GM18511 (cell line): ENCODE data around the gene ESRRG.

Experiments used
- ATAC-seq: cut with Tn5 transposase; IDR thresholded peaks from one replicate; pipeline ENCODE4 v1.9.1; 2021; ENCODE audit warnings: mild to moderate bottlenecking, moderate library complexity; ENCODE audit not compliant: unreplicated experiment

Gene ESRRG

DNA sequence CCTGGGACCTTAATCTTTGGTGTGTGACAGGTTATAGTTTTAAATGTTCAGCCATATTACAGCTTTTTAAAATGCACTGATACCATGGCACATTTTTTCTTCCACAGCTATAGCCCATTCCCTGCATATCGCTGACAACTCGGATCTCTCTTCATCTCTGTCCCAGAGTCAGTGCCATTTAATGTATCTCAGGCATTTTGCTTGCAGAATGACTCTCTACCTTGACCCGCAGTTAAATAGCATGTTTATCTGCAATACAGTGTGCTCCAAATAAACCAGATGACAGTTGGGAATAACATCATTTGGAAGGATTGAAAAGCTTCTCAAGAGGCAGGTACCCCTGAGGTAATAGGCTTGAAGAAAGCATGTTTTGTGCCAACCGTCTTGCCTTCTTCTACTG lies 200.2 kb downstream of the ESRRG start:
- ATAC-seq: no peak

DNA sequence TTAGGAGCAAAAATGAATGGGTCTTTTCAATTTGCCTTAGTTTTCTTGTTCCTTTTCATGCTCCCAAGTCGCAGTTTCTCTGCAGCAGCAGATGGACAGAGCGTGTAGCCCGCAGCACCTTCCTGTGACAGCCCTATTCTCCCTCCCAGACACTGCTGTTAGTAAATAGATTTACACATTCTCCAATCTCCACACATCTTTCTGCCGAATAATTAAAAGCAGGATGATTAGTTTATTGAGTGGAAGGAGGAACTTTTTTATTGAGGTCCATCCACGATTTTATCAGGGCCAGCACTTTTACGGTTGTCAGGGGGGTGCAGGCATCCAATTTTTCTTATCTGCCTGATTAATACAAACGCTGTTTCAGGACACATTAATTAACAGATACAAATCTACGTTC lies 201.8 kb downstream of the ESRRG start:
- no peak for ATAC-seq

DNA sequence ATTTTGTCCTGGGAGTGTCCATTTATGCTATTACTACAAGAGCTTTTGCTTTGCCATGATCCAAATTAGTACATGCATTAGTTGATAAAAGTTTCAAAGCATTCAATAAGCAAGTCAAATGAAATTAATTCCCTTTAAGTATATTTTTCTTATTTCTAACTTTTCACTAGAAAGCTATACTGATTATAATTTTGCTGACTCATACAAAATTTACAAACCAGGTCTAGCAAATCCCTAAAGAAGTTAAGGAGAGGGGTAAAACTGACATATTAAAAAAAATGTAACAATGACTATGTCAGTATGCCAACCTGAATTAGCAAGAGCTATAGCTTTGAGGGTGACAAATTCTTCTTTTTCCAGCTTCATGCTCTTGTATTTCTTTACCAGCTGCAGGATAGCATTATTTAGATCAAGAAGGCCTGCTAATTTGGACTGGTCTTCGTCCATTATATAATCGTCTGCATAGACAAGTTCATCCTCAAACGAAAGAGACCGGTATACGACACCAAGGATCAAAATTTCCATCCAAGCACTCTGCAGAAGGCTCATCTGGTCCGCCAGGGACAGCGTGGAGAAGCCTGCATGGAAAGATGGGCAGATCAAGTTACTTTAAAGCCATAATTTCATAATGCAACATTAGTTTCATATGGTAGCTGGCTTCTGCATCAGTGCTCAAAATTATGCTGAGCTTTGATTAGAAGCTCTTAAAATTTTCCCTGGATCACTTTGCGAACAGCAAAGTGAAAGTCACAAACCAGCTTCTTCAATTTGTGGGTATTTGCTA lies 204.2 kb downstream of the ESRRG start:
- ATAC-seq: no peak

DNA sequence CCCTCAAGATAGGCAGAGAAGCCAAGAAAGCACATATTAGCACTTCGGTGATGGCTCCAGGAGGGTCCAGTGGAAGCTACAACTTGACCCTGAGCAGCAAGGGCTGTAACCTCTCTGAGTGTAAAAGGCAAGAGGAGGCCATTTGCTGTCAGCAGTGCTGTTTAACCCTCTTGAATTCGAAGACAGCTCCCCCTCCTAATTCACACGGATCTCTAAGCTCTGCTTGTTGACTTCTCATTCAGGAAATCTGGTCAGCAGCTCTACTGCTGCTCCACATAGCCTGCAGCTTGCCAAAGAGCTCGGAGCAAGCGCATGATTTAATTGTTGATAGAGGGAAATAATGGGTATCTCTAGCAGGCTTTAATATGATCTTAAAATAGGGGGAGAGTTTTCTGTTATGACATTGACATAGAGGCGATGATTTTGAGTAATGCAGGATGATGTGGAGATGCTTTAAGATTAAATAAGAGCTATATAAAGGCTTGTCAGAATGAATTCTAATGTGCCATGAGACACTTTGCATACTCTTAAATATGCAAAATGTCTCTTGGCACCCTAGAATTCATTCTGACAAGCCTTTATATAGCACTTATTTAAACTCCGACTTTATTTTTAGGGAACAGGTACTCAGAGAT lies 220.6 kb downstream of the ESRRG start:
- ATAC-seq: no peak

DNA sequence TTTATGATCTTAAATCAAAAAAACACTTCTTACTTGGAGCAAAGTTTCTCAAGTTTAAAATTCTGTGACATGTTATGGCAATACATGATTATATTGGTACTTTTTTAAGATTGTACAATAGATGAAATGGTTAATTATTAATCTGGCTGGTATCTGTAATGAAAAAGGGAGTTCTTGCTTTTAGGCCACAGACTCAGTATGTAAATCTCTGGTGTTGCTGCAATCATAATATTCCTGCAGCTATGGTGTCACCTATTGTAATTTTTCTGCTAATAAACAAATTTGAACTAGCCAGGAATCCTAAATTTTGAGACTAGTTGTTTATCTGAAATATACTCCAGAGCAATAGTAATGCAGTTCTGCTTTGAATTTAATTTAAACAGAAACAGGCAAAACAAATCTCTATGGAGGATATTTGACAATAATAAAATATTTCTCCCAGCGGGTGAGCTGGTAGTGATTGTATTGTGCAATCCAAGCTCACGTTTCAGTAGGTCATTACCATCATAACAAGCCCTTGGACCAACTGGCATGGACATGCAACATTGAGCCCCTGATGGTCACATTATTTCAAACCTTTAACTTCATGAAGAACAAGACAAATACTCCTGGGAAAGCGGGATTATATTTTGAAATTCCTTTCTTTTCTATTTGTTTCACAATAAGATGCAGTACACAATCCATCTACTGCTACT lies 222.8 kb downstream of the ESRRG start:
- no peak for ATAC-seq

DNA sequence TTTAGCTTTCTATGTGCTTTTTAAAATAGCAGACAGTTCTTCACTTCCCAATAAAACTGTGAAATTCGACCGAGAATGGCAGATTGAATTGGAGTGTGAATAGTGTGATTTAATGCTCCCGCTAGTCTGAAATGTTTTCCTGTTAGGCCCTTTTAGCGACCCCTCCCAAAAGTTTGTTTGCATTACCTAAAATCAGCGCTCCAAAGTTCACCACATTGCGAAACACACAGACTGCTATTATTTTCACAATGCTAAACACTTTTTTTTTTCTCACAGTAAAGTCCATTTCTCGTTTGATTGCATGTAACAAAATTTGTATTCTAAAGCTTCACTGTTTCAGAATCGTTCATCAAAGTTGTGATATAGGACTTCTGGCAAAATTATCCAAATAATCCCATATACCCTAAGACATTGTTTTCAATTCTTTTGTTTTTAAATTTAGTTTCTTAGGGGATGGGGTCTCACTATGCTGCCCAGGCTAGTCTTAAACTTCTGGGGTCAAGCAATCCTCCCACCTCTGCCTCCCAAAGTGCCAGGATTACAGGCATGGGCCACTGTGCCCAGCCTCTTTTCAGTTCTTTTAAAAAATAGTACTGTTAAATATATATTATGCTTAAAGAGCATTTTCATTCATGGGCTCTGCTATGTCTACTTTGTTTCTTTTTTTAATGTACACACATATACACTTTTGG lies 223.5 kb downstream of the ESRRG start:
- no peak for ATAC-seq

DNA sequence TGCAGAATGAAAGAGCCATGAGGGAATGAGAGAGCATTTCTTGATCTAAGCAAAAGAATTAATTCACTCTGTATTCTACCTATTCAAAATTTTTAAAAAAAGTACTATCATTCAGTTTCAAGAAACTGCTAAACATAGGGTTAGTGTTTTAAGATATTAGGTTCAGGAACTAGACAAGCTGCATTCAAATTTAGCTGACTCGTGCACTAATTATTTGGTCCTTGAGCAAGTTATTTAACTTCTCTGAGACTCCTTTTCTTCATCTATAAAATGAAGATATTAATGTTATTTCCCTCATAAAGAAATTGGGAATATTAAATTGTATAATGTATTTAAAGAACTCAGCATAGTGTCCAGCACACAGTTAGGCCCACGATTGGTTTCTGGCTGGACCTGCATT lies 225.0 kb downstream of the ESRRG start:
- no peak for ATAC-seq

DNA sequence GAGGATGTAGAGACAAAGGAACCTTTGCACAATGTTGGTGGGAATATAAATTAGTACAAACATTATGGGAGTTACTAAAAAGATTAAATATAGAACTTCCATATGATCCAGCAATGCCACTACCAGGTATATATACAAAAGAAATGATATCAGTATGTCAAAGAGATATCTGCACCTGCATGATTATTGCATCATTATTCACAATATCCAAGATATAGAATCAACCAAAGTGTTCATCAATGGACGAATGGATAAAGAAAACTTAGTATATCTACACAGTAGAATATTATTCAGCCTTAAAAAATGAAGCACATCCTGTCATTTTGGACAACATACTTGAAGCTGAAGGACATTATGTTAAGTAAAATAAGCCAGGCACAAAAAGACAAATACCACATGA lies 238.2 kb downstream of the ESRRG start:
- no peak for ATAC-seq

DNA sequence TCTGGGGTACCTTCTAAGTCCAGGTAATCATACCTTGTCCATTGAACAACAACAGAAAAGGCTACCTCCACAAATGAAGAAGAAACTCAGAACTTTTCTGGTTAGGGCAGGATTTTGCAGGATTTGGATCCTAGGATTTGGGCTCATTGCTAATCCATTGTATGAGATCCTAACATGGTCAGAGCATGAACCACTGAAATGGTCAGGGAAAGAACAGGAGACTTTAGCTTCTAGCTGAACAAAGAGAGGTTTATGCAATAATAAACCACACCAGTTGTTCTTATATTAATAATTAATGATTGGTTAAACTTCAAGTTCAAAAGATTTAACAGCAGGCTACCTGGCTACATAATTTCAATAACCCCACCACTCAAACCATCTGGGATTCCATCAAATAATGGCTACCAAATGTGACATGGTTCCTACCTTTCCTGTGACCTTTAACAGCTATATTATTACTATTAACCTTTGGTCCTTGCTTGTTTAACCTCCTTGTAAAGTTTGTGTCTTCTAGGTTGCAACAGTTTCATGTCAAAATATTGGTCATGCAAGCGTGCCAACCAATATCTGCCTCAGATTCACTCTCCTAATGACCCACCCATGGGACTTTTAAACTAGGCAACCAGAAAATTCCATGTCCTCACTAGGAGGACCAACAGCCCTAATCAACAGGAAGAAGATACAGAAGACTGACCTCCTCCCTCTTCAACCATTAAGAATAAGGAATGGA lies 239.4 kb downstream of the ESRRG start:
- ATAC-seq: no peak

DNA sequence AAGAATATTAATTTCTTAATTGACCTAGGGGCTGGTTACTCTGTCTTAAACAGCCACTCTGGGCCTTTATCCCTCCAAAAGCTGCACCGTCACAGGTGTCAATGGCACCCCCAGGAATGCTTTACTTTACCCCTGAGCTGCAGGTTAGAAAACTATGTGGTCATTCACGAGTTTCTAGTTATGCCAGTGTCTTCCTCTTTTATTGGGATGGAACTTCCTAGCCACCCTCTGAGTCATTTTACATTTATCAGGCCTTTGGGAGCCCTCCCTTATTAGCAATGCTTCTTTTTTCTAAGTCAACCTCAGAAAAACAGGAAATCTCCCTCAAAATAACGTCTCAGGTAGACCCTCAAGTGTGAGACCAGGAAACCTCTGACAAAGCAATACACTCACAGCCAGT lies 240.6 kb downstream of the ESRRG start:
- no peak for ATAC-seq

DNA sequence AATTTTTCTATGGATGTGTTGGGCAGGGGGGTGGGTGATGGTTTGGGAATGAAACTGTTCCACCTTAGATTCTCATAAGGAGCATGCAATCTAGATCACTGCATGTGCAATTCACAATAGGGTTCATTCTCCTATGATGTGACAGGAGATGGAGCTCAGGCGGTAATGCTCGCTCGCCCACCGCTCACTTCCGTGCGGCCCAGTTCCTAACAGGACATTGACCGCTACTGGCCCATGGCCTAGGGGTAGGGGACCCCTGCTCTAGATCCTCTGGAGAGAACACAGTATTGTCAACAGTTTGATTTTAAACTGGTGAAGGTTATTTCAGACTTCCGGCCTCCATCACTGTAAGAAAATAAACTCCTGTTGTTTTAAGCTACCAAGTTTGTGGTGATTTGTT lies 245.0 kb downstream of the ESRRG start:
- no peak for ATAC-seq

DNA sequence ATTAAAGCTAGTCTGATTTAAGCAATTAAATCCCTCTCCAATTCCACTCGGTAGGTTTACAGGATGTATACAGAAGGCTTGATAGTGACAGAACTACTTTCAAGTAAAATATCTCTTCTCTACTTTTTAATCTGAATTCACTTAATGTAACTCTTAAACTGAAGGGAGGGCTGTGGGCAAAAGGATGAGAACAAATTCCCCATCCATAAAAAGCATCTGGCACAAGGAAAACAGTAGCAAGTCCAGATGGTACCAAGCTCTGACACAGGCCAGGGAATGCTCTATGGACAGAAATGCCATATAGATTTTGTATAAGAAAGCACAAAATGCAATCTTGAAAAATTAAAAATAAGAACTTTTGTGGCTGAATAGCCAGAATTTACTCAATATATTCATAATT lies 246.9 kb downstream of the ESRRG start:
- no peak for ATAC-seq

DNA sequence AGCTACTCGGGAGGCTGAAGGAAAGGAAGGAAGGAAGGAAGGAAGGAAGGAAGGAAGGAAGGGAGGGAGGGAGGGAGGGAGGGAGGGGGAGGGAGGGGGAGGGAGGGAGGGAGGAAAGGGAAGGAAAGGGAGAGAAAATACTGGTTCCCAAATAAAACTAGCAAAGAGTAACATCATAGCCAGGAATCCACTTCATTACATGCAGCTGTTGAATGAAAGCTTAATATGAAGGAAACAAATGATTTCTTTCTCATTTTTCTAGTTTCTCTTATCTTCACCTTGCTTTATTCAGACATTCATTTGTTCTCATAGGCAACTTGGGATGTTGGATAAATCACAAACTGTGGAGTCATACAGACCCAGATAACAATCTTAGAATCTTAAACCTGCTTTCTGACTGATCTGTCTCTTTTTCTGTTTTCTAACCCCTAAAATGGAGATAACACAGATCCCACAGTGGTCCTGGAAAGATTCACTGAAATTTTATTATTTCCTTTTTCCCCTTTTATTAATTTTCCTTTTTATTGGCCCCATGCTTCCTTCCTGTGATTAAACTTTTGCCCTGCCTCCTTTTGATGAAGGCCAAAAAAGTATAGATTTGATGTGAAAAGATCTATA lies 247.5 kb downstream of the ESRRG start:
- ATAC-seq: no peak

DNA sequence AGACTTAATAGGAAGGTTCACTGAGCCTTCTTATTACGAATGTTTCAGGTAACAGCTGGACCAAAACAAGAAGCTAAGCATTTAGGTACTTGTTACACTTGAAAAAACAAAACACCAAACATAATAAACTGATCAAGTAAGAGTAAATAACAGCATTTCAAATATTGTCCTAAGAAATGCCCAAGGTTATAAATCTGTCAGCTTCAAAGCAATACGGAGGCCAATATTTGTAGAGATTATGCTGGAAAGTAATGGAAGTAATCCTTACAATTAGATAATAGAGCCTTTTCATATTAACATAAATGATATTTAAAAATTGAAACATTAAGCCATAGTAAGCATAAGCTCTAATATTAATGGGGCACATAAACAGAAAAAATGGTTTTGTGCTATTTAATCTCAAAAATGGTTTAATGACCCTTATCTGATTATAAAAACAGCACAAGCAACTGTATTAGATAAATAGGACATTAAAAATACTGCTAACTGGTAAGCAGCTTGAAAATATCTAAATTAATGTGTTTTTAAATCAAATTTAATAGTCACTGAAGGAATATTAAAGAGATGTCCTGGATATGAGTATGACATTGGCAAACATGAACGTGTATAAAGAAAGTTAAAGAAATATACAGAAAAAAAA lies 256.9 kb downstream of the ESRRG start:
- ATAC-seq: no peak

DNA sequence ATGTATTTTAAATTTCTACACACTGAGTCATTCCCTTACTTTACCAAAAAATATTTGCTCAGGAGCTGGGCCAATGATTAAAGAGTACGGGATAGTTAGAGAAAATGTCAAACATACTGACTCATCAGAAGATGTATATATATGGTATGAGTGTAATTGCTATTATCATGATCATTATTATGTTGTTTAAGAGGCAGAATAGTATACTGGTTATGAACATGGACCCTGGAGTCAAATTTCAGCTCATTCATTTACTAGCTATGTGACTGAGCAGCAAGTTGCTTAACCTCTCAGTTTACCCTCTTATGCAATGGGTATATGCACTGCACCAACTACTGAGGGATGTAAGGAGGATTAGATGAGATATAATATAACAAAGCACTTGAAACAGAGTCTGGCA lies 258.7 kb downstream of the ESRRG start:
- ATAC-seq: no peak

DNA sequence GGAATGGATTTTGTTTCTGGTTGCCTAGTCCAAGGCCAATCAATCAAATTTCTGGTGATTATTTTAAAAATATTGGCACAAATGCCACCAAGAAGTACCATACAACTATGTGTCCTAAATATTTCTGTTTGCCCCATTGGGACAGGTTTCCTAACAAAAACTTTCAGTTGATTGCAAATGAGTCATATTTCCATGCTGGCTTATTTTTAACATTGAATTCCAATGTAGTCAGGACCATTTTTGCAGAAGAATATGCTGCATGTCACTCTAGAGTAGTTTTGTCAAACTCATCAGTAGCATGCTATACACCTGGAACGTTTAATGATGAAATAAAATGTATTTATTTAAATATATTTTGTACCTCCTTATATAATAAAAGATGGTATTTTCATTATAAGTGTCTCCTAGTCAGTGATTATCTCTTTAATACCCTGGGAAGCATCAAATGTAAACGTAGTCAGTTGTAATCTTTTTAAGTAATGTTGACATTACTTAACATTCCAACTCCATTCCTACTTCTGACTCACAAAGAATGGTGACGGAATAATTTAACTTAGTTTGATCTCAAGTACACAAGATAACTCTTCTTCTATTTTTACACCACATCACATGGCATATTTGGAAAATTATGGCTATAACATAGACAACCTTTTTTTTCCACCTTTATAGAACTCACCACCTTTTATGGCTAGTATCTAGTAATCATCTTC lies 261.0 kb downstream of the ESRRG start:
- no peak for ATAC-seq

DNA sequence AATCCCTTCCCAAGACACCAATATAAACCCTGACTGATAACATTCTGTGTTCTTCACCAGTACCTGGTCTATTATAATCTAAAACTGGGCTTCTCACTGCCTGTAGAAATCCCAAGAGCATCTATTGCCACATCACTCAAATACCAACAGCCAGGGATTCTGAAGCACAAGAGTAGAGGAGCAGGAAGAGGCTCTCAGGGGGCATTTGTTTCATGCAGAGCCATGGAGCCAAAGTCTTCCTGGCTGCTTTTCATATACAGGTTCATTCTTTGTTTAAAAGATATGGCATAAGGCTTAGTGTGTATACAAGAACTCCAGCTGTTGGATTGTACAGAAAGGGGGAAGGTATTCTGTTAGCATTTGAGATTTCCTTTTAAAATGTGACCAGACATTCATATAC lies 261.8 kb downstream of the ESRRG start:
- no peak for ATAC-seq

DNA sequence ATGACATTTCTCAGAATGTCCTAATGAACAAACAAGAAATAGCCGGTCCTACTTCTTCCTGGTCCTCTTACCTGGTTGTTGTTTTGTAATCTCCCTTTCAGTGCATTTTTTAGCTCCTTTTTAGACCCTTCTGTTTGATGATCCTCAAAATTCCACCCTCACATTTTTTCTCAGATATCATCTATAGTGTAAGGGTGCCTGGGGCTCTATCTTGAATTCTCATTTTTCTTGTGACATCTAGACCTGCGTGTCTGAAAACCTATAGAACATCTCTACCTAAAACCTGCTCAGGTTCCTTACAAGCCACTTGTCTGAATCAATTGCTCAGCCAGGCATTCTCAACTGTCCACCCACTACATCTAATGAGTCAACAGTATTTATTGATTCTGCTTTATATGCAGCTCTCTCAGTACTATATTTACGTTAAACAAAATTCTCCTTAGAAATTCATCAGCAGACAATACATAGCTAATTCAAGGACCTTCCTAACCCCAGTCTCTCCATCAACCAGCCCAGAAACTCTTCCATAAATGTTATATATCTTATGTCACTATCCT lies 263.5 kb downstream of the ESRRG start:
- no peak for ATAC-seq

DNA sequence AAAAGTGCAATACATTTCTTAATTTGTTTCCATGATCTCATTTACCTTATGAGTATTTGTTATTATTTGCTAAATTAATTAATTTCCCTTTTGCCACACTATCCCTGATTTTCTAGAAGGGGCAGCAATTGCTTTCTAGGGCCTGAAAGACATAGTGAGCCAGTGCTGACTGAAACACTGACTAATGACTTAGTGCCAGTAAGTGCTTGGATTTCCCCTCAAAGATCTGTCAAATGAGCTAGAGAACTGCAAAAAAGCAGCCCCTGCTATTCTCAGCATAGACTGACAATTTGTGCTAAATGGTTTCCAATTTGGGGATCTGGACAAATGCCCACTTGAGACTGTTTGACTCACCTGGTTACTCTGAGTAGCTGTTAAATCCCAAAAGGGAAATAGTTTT lies 264.4 kb downstream of the ESRRG start:
- ATAC-seq: no peak
